ENCODE data around the gene DLG4.

DLG4 gene

GRCh38 chr17:7241090-7241733 lies 21.6 kb upstream of the DLG4 start:
- Histone ChIP-seq H3K27ac (ENCODE audit: extremely low read depth, low read depth, low read length) (peak overlapping the region; percentile 91), H3K4me3 (ENCODE audit: low read depth, low read length) (peak overlapping the region; percentile 82), H3K9me3 (ENCODE audit: control insufficient read depth, insufficient read depth, low read depth, low read length) (no peaks in the 10 kb centered on the region), H3K4me1 (ENCODE audit: control insufficient read depth, insufficient read depth, low read length) (peaks cover 11% of the 10 kb centered on the region), H3K36me3 (ENCODE audit: control insufficient read depth in 2 of 2, insufficient read depth in 1 of 2, low read length in 2 of 2) (peaks cover 21 to 53% of the 10 kb centered on the region in 2 experiments)
- CTCF ChIA-PET, result interaction anchor here (1.0 to 5.2 kb wide), 6 partner anchors 21 to 196 kb away, joined by 3 to 33 read pairs (median 6); partner anchors contain the start of genes ACADVL and DLG4
- POLR2A ChIA-PET, result interaction anchor here (0.6 to 14.2 kb wide), 10 partner anchors 10 to 896 kb away, joined by 3 to 284 read pairs (median 7); partner anchors contain the start of genes ACADVL, CTDNEP1, DLG4 and ELP5
- TF ChIP-seq PRDM10 (tag by site-specific recombination; IDR thresholded peaks at IDR 0.05), result peak; percentile 45; the same call in 1 of the 2 replicates
- TF ChIP-seq ZNF302 (tag by site-specific recombination; IDR thresholded peaks at IDR 0.05; ENCODE audit: low read depth), result no peak
- TF ChIP-seq ZNF701 (tag by site-specific recombination; IDR thresholded peaks at IDR 0.05), result no peak
- no peak for TF ChIP-seq ZEB2 (tag by site-specific recombination; IDR thresholded peaks at IDR 0.05)
- no peak for TF ChIP-seq ZFP69B (tag by site-specific recombination; IDR thresholded peaks at IDR 0.05)
- no peak for TF ChIP-seq ZNF248 (tag by site-specific recombination; IDR thresholded peaks at IDR 0.05)
- TF ChIP-seq AEBP2 (tag by site-specific recombination; IDR thresholded peaks at IDR 0.05; ENCODE audit: borderline replicate concordance), result no peak
- TF ChIP-seq ZNF639 (tag by site-specific recombination; IDR thresholded peaks at IDR 0.05), result no peak
- TF ChIP-seq, protein P1, sequence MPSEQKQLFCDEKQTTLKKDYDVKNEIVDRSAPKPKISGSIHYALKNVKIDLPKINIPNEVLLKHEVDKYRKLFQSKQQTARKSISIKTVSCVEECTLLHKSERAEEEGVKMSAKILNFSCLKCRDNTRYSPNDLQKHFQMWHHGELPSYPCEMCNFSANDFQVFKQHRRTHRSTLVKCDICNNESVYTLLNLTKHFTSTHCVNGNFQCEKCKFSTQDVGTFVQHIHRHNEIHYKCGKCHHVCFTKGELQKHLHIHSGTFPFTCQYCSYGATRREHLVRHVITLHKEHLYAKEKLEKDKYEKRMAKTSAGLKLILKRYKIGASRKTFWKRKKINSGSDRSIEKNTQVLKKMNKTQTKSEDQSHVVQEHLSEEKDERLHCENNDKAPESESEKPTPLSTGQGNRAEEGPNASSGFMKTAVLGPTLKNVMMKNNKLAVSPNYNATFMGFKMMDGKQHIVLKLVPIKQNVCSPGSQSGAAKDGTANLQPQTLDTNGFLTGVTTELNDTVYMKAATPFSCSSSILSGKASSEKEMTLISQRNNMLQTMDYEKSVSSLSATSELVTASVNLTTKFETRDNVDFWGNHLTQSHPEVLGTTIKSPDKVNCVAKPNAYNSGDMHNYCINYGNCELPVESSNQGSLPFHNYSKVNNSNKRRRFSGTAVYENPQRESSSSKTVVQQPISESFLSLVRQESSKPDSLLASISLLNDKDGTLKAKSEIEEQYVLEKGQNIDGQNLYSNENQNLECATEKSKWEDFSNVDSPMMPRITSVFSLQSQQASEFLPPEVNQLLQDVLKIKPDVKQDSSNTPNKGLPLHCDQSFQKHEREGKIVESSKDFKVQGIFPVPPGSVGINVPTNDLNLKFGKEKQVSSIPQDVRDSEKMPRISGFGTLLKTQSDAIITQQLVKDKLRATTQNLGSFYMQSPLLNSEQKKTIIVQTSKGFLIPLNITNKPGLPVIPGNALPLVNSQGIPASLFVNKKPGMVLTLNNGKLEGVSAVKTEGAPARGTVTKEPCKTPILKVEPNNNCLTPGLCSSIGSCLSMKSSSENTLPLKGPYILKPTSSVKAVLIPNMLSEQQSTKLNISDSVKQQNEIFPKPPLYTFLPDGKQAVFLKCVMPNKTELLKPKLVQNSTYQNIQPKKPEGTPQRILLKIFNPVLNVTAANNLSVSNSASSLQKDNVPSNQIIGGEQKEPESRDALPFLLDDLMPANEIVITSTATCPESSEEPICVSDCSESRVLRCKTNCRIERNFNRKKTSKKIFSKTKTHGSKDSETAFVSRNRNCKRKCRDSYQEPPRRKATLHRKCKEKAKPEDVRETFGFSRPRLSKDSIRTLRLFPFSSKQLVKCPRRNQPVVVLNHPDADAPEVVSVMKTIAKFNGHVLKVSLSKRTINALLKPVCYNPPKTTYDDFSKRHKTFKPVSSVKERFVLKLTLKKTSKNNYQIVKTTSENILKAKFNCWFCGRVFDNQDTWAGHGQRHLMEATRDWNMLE (tag by site-specific recombination; conservative IDR thresholded peaks at IDR 0.05; ENCODE audit: low read depth), result no peak
- TF ChIP-seq ZNF404 (tag by site-specific recombination; IDR thresholded peaks at IDR 0.05), result no peak
- TF ChIP-seq, protein P2, sequence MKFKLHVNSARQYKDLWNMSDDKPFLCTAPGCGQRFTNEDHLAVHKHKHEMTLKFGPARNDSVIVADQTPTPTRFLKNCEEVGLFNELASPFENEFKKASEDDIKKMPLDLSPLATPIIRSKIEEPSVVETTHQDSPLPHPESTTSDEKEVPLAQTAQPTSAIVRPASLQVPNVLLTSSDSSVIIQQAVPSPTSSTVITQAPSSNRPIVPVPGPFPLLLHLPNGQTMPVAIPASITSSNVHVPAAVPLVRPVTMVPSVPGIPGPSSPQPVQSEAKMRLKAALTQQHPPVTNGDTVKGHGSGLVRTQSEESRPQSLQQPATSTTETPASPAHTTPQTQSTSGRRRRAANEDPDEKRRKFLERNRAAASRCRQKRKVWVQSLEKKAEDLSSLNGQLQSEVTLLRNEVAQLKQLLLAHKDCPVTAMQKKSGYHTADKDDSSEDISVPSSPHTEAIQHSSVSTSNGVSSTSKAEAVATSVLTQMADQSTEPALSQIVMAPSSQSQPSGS (tag by site-specific recombination; IDR thresholded peaks at IDR 0.05; ENCODE audit: low read depth), result no peak
- TF ChIP-seq, protein P3, sequence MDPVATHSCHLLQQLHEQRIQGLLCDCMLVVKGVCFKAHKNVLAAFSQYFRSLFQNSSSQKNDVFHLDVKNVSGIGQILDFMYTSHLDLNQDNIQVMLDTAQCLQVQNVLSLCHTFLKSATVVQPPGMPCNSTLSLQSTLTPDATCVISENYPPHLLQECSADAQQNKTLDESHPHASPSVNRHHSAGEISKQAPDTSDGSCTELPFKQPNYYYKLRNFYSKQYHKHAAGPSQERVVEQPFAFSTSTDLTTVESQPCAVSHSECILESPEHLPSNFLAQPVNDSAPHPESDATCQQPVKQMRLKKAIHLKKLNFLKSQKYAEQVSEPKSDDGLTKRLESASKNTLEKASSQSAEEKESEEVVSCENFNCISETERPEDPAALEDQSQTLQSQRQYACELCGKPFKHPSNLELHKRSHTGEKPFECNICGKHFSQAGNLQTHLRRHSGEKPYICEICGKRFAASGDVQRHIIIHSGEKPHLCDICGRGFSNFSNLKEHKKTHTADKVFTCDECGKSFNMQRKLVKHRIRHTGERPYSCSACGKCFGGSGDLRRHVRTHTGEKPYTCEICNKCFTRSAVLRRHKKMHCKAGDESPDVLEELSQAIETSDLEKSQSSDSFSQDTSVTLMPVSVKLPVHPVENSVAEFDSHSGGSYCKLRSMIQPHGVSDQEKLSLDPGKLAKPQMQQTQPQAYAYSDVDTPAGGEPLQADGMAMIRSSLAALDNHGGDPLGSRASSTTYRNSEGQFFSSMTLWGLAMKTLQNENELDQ (tag by site-specific recombination; IDR thresholded peaks at IDR 0.05; ENCODE audit: low read depth), result no peak
- no peak for TF ChIP-seq ZNF433 (tag by site-specific recombination; IDR thresholded peaks at IDR 0.05; ENCODE audit: low read depth)
- 0 out of 2 replicates have a peak, but pooled peaks have one; percentile 6 for TF ChIP-seq ZFHX2 (tag by site-specific recombination; conservative IDR thresholded peaks at IDR 0.05)
- TF ChIP-seq ZNF488 (tag by site-specific recombination; IDR thresholded peaks at IDR 0.05), result no peak
- TF ChIP-seq ZNF114 (tag by site-specific recombination; IDR thresholded peaks at IDR 0.05), result no peak
- TF ChIP-seq WT1 (tag by site-specific recombination; IDR thresholded peaks at IDR 0.05), result no peak
- TF ChIP-seq ZIC2 (tag by site-specific recombination; IDR thresholded peaks at IDR 0.05), result no peak
- no peak for TF ChIP-seq ZNF146 (tag by site-specific recombination; IDR thresholded peaks at IDR 0.05)
- TF ChIP-seq ZNF324 (tag by site-specific recombination; IDR thresholded peaks at IDR 0.05), result no peak

All from HEK293 (cell line).